ENCODE measurements around the gene CPT1C. TPM values are rescaled to one million over a fixed set of nuclear protein-coding genes. Genes with fewer than 3 reads are reported as not detected.

The CPT1C gene
- total RNA-seq, 6 donors from 2014 or later, result 0.46 to 17.2 (median 4.6) TPM; not detected in 2

DNA sequence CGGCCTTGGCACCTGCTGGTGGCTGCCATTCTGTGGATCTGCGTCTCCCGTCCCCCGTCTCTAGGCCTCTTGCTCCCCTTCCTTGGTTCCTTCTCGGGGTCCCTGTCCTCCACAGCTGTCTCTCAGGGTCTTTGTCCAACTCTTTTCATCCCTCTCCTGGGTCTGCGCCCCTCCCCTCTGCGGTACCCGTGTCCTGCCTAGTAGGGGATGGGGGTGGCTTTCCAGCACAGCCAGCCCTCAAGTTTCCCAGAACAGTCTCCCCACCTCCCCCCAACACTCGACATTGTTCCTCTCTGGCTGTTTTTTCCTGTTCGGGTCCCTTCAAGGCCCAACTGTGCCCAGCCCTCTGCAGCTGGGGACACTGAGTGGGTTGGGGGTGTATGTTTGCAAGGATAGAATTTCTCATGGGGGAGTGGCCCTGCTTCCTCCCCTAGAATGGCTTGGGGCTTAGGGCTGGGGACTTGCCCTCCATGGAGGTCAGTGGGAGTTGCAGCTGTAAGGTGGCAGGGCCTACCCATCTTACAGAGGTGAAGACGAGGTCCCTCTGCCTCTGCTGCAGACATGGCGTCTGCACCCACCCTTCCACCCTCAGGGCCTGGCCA, 2.3 kb upstream of the CPT1C start:
- peak overlapping the region in 3 of 4 donors; percentile 44 to 55 (median 51) for H3K4me3 ChIP-seq
- ATAC-seq (ENCODE audit: low FRiP score in 2 of 2) (no peak), DNase-seq (no peak)
- H3K4me1 ChIP-seq, result peaks cover 32 to 53% (median 43%) of the 10 kb centered on the region in 4 donors
- H3K36me3 ChIP-seq, result peaks cover 0 to 38% (median 32%) of the 10 kb centered on the region in 4 donors
- H3K27ac ChIP-seq, result peak overlapping the region; percentile 46 to 80 (median 77)
- no peaks in the 10 kb centered on the region for H3K9me3 ChIP-seq
- 59 to 60% methylated on average over 10 to 12 of the region's 12 CpGs for WGBS, 2 donors
- peaks cover 0 to 12% (median 1%) of the 10 kb centered on the region in 4 donors for H3K27me3 ChIP-seq
- TF ChIP-seq EP300 (IDR thresholded peaks at IDR 0.05), result no peak
- TF ChIP-seq POLR2AphosphoS5 (IDR thresholded peaks at IDR 0.05), result peak in 1 of 2 donors; percentile 8
- no peak for TF ChIP-seq POLR2A (IDR thresholded peaks at IDR 0.05)

DNA sequence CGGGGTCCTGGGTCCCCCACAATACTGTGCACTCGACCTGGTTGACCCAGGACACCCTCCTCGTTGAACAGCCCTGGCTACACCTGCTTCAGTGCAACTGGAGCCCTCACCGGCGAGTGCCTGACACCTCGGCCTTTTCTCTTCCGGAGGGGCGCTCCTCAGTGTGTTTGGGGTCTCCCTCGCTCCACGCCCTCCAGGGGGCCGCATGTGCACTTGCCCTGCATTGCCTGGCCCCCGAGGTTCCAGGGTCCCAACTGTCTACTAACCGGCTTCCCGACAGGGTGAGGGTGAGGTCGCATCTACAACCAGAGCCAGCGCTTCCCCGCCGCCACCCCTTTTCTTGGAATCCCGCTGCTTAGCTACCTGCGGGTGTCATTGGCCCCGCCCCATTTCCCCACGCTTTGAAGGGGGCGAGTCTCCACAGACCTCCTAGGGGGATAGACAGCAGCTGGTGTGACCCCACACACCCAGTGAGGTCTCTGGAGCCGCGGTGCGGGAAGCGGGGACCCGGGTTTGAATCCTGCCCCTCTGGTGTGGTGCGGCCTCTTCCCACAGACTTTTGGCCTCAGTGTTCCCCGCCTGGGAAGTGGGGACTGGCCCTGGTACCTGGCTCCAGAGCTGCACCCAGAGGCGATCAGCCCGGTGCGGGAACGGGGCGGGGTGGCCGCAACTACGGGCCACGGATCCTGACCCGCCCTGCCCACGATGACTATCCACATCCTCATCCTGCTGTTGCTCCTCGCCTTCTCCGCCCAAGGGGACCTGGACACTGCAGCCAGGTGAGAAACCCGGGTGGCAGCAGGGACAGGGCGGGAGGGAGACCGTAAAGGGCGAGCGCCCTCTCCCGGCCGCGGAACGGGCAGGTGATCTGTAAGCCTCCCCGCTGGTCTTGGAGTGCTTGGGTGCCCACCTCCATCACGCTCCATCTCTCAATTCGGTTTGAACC, 1.5 kb upstream of the CPT1C start, which contains the start of gene ADM5:
Gene ADM5, plus strand, starts transcription at position 462 of the 946 bp plus-strand sequence. Its CDS starts 244 bp downstream, at position 706.
- Histone ChIP-seq H3K9me3 (no peaks in the 10 kb centered on the region), H3K4me3 (peak within 1 kb of the TSS; percentile 42 to 55 (median 48)), H3K36me3 (peaks cover 0 to 30% (median 24%) of the 10 kb centered on the region in 4 donors), H3K4me1 (peaks cover 32 to 53% (median 43%) of the 10 kb centered on the region in 4 donors), H3K27me3 (peaks cover 0 to 12% (median 1%) of the 10 kb centered on the region in 4 donors), H3K27ac (peak within 1 kb of the TSS; percentile 46 to 80 (median 77))
- DNase-seq, result peak; percentile 51 to 89
- WGBS, 2 donors, result 15 to 41% methylated on average over 19 to 53 of the region's 54 CpGs
- TF ChIP-seq EP300 (IDR thresholded peaks at IDR 0.05), result no peak
- TF ChIP-seq, protein P1, sequence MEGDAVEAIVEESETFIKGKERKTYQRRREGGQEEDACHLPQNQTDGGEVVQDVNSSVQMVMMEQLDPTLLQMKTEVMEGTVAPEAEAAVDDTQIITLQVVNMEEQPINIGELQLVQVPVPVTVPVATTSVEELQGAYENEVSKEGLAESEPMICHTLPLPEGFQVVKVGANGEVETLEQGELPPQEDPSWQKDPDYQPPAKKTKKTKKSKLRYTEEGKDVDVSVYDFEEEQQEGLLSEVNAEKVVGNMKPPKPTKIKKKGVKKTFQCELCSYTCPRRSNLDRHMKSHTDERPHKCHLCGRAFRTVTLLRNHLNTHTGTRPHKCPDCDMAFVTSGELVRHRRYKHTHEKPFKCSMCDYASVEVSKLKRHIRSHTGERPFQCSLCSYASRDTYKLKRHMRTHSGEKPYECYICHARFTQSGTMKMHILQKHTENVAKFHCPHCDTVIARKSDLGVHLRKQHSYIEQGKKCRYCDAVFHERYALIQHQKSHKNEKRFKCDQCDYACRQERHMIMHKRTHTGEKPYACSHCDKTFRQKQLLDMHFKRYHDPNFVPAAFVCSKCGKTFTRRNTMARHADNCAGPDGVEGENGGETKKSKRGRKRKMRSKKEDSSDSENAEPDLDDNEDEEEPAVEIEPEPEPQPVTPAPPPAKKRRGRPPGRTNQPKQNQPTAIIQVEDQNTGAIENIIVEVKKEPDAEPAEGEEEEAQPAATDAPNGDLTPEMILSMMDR (IDR thresholded peaks at IDR 0.05), result peak in 5 of 6 experiments; percentile 47 to 58 (median 53)
- peak; percentile 32 to 56 for ATAC-seq (ENCODE audit: low FRiP score in 2 of 2)

- ATAC-seq (ENCODE audit: low FRiP score in 2 of 2), result peak in 1 of 2 donors; percentile 3
Measured at GRCh38 chr19:49690079-49690655, 749 bp upstream of the CPT1C start.

GRCh38 chr19:49691243-49692146, 579 bp downstream of the CPT1C start:
- peak overlapping the region in 2 of 4 donors; percentile 78 to 80 for H3K27ac ChIP-seq
- ATAC-seq (ENCODE audit: low FRiP score in 2 of 2) (peak in 1 of 2 donors; percentile 64), DNase-seq (peak in 1 of 2 donors; percentile 82)
- TF ChIP-seq, protein P1 (IDR thresholded peaks at IDR 0.05), result no peak
- peaks cover 0 to 10% (median 4%) of the 10 kb centered on the region in 4 donors for H3K36me3 ChIP-seq
- peaks cover 0 to 12% (median 1%) of the 10 kb centered on the region in 4 donors for H3K27me3 ChIP-seq
- peak overlapping the region; percentile 5 to 55 (median 48) for H3K4me3 ChIP-seq
- WGBS, 2 donors, result 18 to 23% methylated on average over 24 to 28 of the region's 39 CpGs
- H3K9me3 ChIP-seq, result no peaks in the 10 kb centered on the region
- H3K4me1 ChIP-seq, result peaks cover 23 to 42% (median 33%) of the 10 kb centered on the region in 4 donors

More at GRCh38 chr19:49690079-49690655, 749 bp upstream of the CPT1C start:
- H3K27me3 ChIP-seq, result peaks cover 0 to 12% (median 1%) of the 10 kb centered on the region in 4 donors
- peak overlapping the region; percentile 42 to 55 (median 48) for H3K4me3 ChIP-seq
- H3K36me3 ChIP-seq, result peaks cover 0 to 22% (median 17%) of the 10 kb centered on the region in 4 donors
- no peak for TF ChIP-seq POLR2AphosphoS5 (IDR thresholded peaks at IDR 0.05)
- TF ChIP-seq, protein P1 (IDR thresholded peaks at IDR 0.05), result peak in 2 of 6 experiments; percentile 10 to 41
- H3K4me1 ChIP-seq, result peaks cover 32 to 52% (median 41%) of the 10 kb centered on the region in 4 donors
- no peaks in the 10 kb centered on the region for H3K9me3 ChIP-seq
- no peak for DNase-seq
- H3K27ac ChIP-seq, result peak overlapping the region; percentile 3 to 80 (median 77)
- WGBS, 2 donors, result 14 to 21% methylated on average over 21 to 35 of the region's 39 CpGs

All from upper lobe of left lung (tissue), 6 donors.